Heart right ventricle (tissue), 16 donors: ENCODE data around the gene DGKH. TPM values are rescaled to one million over a fixed set of nuclear protein-coding genes. Genes with fewer than 3 reads are reported as not detected.

Source experiments
- ATAC-seq, 8 donors: fragments of 200-7000 bp; cut with Tn5 transposase; one replicate each; pipeline ENCODE4 v1.9.1; 2020; ENCODE audit warnings: mild to moderate bottlenecking in 8 of 8, moderate library complexity in 8 of 8, moderate number of reproducible peaks in 1 of 8
- DNase-seq, 2 donors: peaks; one replicate each; pipeline ENCODE4 v3.0.0-alpha.2; 2020
- H3K27ac ChIP-seq, 10 donors: fragments of 200-600 bp; sonication (generic) in 2 of 10; one replicate each; pipeline versions ENCODE4 v1.5.0 to v1.8.0; 2020 to 2022; ENCODE audit warnings: mild to moderate bottlenecking in 3 of 10
- H3K27me3 ChIP-seq, 7 donors: fragments of 200-600 bp; one replicate each; pipeline ENCODE4 v1.8.0; 2021 to 2022; ENCODE audit warnings: mild to moderate bottlenecking in 2 of 7
- H3K36me3 ChIP-seq, 9 donors: fragments of 200-600 bp; sonication (generic) in 1 of 9; one replicate each; pipeline versions ENCODE4 v1.5.0 to v1.8.0; 2020 to 2022; ENCODE audit warnings: mild to moderate bottlenecking in 2 of 9
- H3K4me1 ChIP-seq, 9 donors: fragments of 200-600 bp; sonication (generic) in 1 of 9; one replicate each; pipeline versions ENCODE4 v1.5.0 to v1.8.0; 2020 to 2022; ENCODE audit warnings: mild to moderate bottlenecking in 4 of 9
- H3K4me3 ChIP-seq, 10 donors: fragments of 200-600 bp; sonication (generic) in 2 of 10; one replicate each; pipeline versions ENCODE4 v1.5.0 to v1.8.0; 2020 to 2022; ENCODE audit warnings: mild to moderate bottlenecking in 7 of 10, moderate library complexity in 2 of 10
- H3K9me3 ChIP-seq, 11 donors: fragments of 200-600 bp in 10 of 11; sonication (generic) in 2 of 11; one replicate each; pipeline versions ENCODE4 v1.5.0 to v1.8.0; 2013 to 2022; ENCODE audit warnings: mild to moderate bottlenecking in 2 of 11, control low read depth in 1 of 11, moderate library complexity in 1 of 11
- CTCF ChIP-seq, 9 donors: fragments of 200-600 bp; sonication (generic) in 2 of 9; IDR thresholded peaks; one replicate each; pipeline versions ENCODE4 v1.5.0 to v1.8.0; 2021 to 2022; ENCODE audit warnings: antibody characterized with exemption in 9 of 9, mild to moderate bottlenecking in 5 of 9, moderate library complexity in 1 of 9
- WGBS, 2 donors: extraction: QIAGEN DNeasy Blood & Tissue Kit; methylation state at CpG; one replicate each; pipeline ENCODE4 v1.1.7; 2013; ENCODE audit warnings: inconsistent platforms in 1 of 2; 5-methylcytosine and 5-hydroxymethylcytosine counted together
- intact Hi-C, 10 donors: fragments of 100-400 bp; cut with DNase I; formaldehyde crosslinking; loops; one replicate each; pipeline versions ENCODE4 v1.11.1 to v1.14.2; 2022
- polyA plus RNA-seq, 2 donors: library from polyadenylated mRNA; stranded (reverse); fragments of 200-250 nt; gene quantifications; one replicate each; pipeline ENCODE4 v1.2.3, GENCODE V29; 2013
- total RNA-seq, 10 donors: library from RNA; stranded (reverse); fragmentation: NEBNext Ultra II Directional in 3 of 10; extraction: Animal tissue kit (Norgen Biotek cat#: 25700) in 3 of 10; gene quantifications; one replicate each; pipeline versions ENCODE4 v1.2.1 to v1.2.4, GENCODE V29; 2021 to 2023
- donor health status: Arrhythmogenic right ventricular cardiomyopathy.
- donor health status: ischemic (EF 13 %, LVEDD 7.1; RV severe dilation, severe dysfunction).
- donor health status: healthy with polysubstance abuse.
- donor health status: DM: no; HTN: yes; CAD: no.
- donor health status: DM: no; HTN: no; CAD: no.
- donor health status: ischemic (EF 25% LVEDD 6.9; RV normal size, moderate dysfunction).
- donor health status: ischemic (EF 25% LVEDD 5.7; RV mildly dilated, moderate dysfunction).
- donor health status: healthy.
- donor health status: DM: yes; HTN: yes; CAD: no.
- donor health status: Ischemic cardiomyopathy.
- donor health status: ischemic (EF 35%, LVEDD 5.7; RV mildly dilated, moderate dysfunction).
- donor health status: nonischemic (EF 11% LVEDD 7.7; RV severe dilation, severe dysfunction).
- donor health status: DM: yes; HTN: yes; CAD: no.
- donor health status: PGD.
- donor health status: ischemic (EF 29% LVEDD 5.4; RV normal size, mild dysfunction).
- donor health status: nonischemic (EF 23%, LVEDD 6.1; RV moderate dilation, normal function).

DGKH gene
- total and polyA plus RNA-seq, 12 donors: 1.2 to 11.0 (median 7.2) TPM

- H3K36me3 ChIP-seq: no peaks in the 10 kb centered on the region
- peak in 7 of 8 donors; percentile 25 to 61 (median 41) for ATAC-seq
- intact Hi-C loops: no loop called here
- TF ChIP-seq CTCF (IDR thresholded peaks at IDR 0.05): no peak
- no peaks in the 10 kb centered on the region for H3K27me3 ChIP-seq
- no peak overlapping the region for H3K4me3 ChIP-seq
- H3K4me1 ChIP-seq: peaks cover 0 to 24% (median 11%) of the 10 kb centered on the region in 9 donors
- no peaks in the 10 kb centered on the region for H3K9me3 ChIP-seq
- H3K27ac ChIP-seq: peak overlapping the region in 6 of 10 donors; percentile 18 to 63 (median 46)
- DNase-seq: peak in 1 of 2 donors; percentile 11
- 31% methylated on average over 3 of the region's 3 CpGs for WGBS, 2 donors
Observed at GRCh38 chr13:42266473-42266872, 218.0 kb downstream of the DGKH start.

- Histone ChIP-seq H3K36me3 (no peaks in the 10 kb centered on the region), H3K9me3 (no peaks in the 10 kb centered on the region), H3K27ac (peak overlapping the region in 1 of 10 donors; percentile 96), H3K4me3 (no peak overlapping the region), H3K27me3 (no peaks in the 10 kb centered on the region), H3K4me1 (peaks cover 0 to 48% (median 24%) of the 10 kb centered on the region in 9 donors)
- DNase-seq: no peak
- intact Hi-C loops: loop anchor here in 1 of 10 donors (10.0 kb wide), 1 partner anchor 814 kb away; no protein-coding TSS in a partner anchor
- 95 to 97% methylated on average over 6 of the region's 6 CpGs for WGBS, 2 donors
- ATAC-seq: no peak
- no peak for TF ChIP-seq CTCF (IDR thresholded peaks at IDR 0.05)
Observed at GRCh38 chr13:42270160-42270856, 221.9 kb downstream of the DGKH start.

GRCh38 chr13:42270857-42271215, 222.4 kb downstream of the DGKH start:
- WGBS, 2 donors: 85 to 89% methylated on average over 6 of the region's 6 CpGs
- no peak for TF ChIP-seq CTCF (IDR thresholded peaks at IDR 0.05)
- intact Hi-C loops: loop anchor here in 1 of 10 donors (10.0 kb wide), 1 partner anchor 814 kb away; no protein-coding TSS in a partner anchor

GRCh38 chr13:42271337-42272114, 223.1 kb downstream of the DGKH start:
- 3% methylated on average over 46 to 57 of the region's 57 CpGs for WGBS, 2 donors
- H3K4me3 ChIP-seq: peak overlapping the region; percentile 70 to 99 (median 90)
- peak overlapping the region; percentile 64 to 96 (median 90) for H3K27ac ChIP-seq
- peak; percentile 90 to 94 for DNase-seq
- TF ChIP-seq CTCF (IDR thresholded peaks at IDR 0.05): no peak
- H3K27me3 ChIP-seq: no peaks in the 10 kb centered on the region
- intact Hi-C loops: loop anchor here in 1 of 10 donors (10.0 kb wide), 1 partner anchor 813 kb away; no protein-coding TSS in a partner anchor
- H3K9me3 ChIP-seq: no peaks in the 10 kb centered on the region
- ATAC-seq: peak; percentile 94 to 99 (median 98)
- no peaks in the 10 kb centered on the region for H3K36me3 ChIP-seq
- peaks cover 0 to 51% (median 24%) of the 10 kb centered on the region in 9 donors for H3K4me1 ChIP-seq

More at GRCh38 chr13:42270857-42271215, 222.4 kb downstream of the DGKH start:
- DNase-seq: no peak
- Histone ChIP-seq H3K27ac (peak overlapping the region; percentile 64 to 96 (median 90)), H3K4me1 (peaks cover 0 to 48% (median 24%) of the 10 kb centered on the region in 9 donors), H3K36me3 (no peaks in the 10 kb centered on the region), H3K9me3 (no peaks in the 10 kb centered on the region), H3K27me3 (no peaks in the 10 kb centered on the region), H3K4me3 (peak overlapping the region in 9 of 10 donors; percentile 70 to 99 (median 90))
- no peak for ATAC-seq
